HG02943 (cell line): Measurements from ENCODE around the gene CLMP.

Source experiments
- ATAC-seq: cut with Tn5 transposase; IDR thresholded peaks from one replicate; pipeline ENCODE4 v1.9.1; 2021; ENCODE audit warnings: mild to moderate bottlenecking, low read depth, moderate library complexity; ENCODE audit not compliant: unreplicated experiment

Gene CLMP

GRCh38 chr11:123034597-123034996, 160.5 kb downstream of the CLMP start:
- no peak for ATAC-seq

GRCh38 chr11:123033895-123034294, 161.2 kb downstream of the CLMP start:
- ATAC-seq, result no peak

- no peak for ATAC-seq
These were observed 164.5 kb downstream of the CLMP start for GRCh38 chr11:123030517-123030916.

GRCh38 chr11:123020968-123021367, 174.1 kb downstream of the CLMP start:
- ATAC-seq, result no peak
